BJ (cell line): ENCODE results near the gene FOXP1. TPM values are rescaled to one million over a fixed set of nuclear protein-coding genes. Genes with fewer than 3 reads are reported as not detected.

Experiments used
- CTCF ChIA-PET: fragments of 350-600 bp; formaldehyde crosslinking; extraction: SDS; loops from one replicate; lab custom pipeline; 2021; ENCODE audit warnings: antibody characterized with exemption, inconsistent platforms; lab: Yijun Ruan, JAX
- POLR2A ChIA-PET: fragments of 300-600 bp; sonication (Branson Sonifier 250); formaldehyde crosslinking; extraction: SDS; loops from one replicate; lab custom pipeline; 2021; ENCODE audit warnings: antibody characterized with exemption; lab: Charles Lee
- DNase-seq: peaks from one replicate; pipeline ENCODE4 v3.0.0-alpha.2; 2011; ENCODE audit warnings: low read depth
- H3K27me3 ChIP-seq: 2 replicates; pipeline ENCODE4 v1.6.0; 2011; ENCODE audit warnings: low read length; ENCODE audit not compliant: control insufficient read depth, insufficient read depth
- H3K36me3 ChIP-seq: 2 replicates; pipeline ENCODE4 v1.5.1; 2011; ENCODE audit warnings: low read length; ENCODE audit not compliant: control insufficient read depth, insufficient read depth
- H3K4me3 ChIP-seq: 2 replicates; pipeline ENCODE4 v1.5.1; 2011; ENCODE audit warnings: low read depth, mild to moderate bottlenecking, control low read depth, low read length
- CTCF ChIP-seq: IDR thresholded peaks from 2 replicates; pipeline ENCODE4 v1.5.1; 2011; ENCODE audit warnings: low read depth, mild to moderate bottlenecking, control low read depth, inconsistent platforms, low read length, moderate library complexity; ENCODE audit not compliant: insufficient read depth
- polyA plus RNA-seq: library from polyadenylated mRNA; depleted of rRNA; stranded (reverse); fragments of >200 nt; gene quantifications from 2 replicates; pipeline ENCODE4 v1.2.3, GENCODE V29; 2011

Gene FOXP1
- polyA plus RNA-seq, 1 experiment = 37.0 TPM

GRCh38 chr3:71160785-71161546, 422.6 kb downstream of the FOXP1 start:
- TF ChIP-seq CTCF = no peak
- ChIA-PET POLR2A (no interaction called here), CTCF (interaction anchor here (1.1 to 1.3 kb wide), 2 partner anchors 8 to 18 kb away, joined by 3 to 5 read pairs; no protein-coding TSS in a partner anchor)
- H3K27me3 ChIP-seq = no peaks in the 10 kb centered on the region
- no peak for DNase-seq
- no peaks in the 10 kb centered on the region for H3K36me3 ChIP-seq
- H3K4me3 ChIP-seq = no peak overlapping the region

GRCh38 chr3:71156062-71156665, 427.4 kb downstream of the FOXP1 start:
- no peaks in the 10 kb centered on the region for H3K36me3 ChIP-seq
- no peak for DNase-seq
- no peaks in the 10 kb centered on the region for H3K27me3 ChIP-seq
- POLR2A ChIA-PET = interaction anchor here (0.5 kb wide), 1 partner anchor 89 kb away, joined by 3 read pairs; no protein-coding TSS in a partner anchor
- CTCF ChIA-PET = interaction anchor here (1.1 kb wide), 1 partner anchor 49 kb away, joined by 3 read pairs; no protein-coding TSS in a partner anchor
- no peak for TF ChIP-seq CTCF
- no peak overlapping the region for H3K4me3 ChIP-seq

- H3K36me3 ChIP-seq = no peaks in the 10 kb centered on the region
- H3K27me3 ChIP-seq = no peaks in the 10 kb centered on the region
- DNase-seq = no peak
- CTCF ChIA-PET = no interaction called here
- no peak overlapping the region for H3K4me3 ChIP-seq
- POLR2A ChIA-PET = no interaction called here
- TF ChIP-seq CTCF = no peak
Observed at GRCh38 chr3:71154846-71155245, 428.7 kb downstream of the FOXP1 start.

GRCh38 chr3:71153713-71154112, 429.8 kb downstream of the FOXP1 start:
- TF ChIP-seq CTCF = no peak
- CTCF ChIA-PET = no interaction called here
- DNase-seq = no peak

GRCh38 chr3:71152892-71153265, 430.6 kb downstream of the FOXP1 start:
- no peaks in the 10 kb centered on the region for H3K36me3 ChIP-seq
- POLR2A ChIA-PET = no interaction called here
- H3K4me3 ChIP-seq = no peak overlapping the region
- CTCF ChIA-PET = interaction anchor here (1.0 kb wide), 1 partner anchor 9 kb away, joined by 3 read pairs; no protein-coding TSS in a partner anchor
- no peaks in the 10 kb centered on the region for H3K27me3 ChIP-seq
- no peak for TF ChIP-seq CTCF
- no peak for DNase-seq

More at GRCh38 chr3:71153713-71154112, 429.8 kb downstream of the FOXP1 start:
- Histone ChIP-seq H3K27me3 (no peaks in the 10 kb centered on the region), H3K36me3 (no peaks in the 10 kb centered on the region), H3K4me3 (no peak overlapping the region)
- POLR2A ChIA-PET = no interaction called here
